ENCODE measurements around the gene METTL2B. TPM values are rescaled to one million over a fixed set of nuclear protein-coding genes. Genes with fewer than 3 reads are reported as not detected.

METTL2B gene
- total and polyA plus RNA-seq, 2 of the 8 experiments (the other 6 are each of a cell fraction or from before 2014, with no cell fraction given) = 14.6 to 43.5 TPM

- Histone ChIP-seq H2BK12ac (ENCODE audit: low read depth, low read length) (0 out of 2 replicates have a peak overlapping the region, but pooled peaks have one; percentile 68), H3K18ac (ENCODE audit: extremely low read depth, low read length) (peak overlapping the region; percentile 24; the same call in 1 of the 2 replicates), H3K79me1 (ENCODE audit: low read depth, low read length) (no peaks in the 10 kb centered on the region), H4K91ac (replicated peaks; ENCODE audit: insufficient read length, low read length) (no peak overlapping the region), H2AK5ac (ENCODE audit: low read depth, low read length) (peak overlapping the region; percentile 28; the same call in 1 of the 2 replicates), H3K23me2 (ENCODE audit: low read depth, low read length) (no peaks in the 10 kb centered on the region), H3K27ac (ENCODE audit: low read depth, low read length) (no peak overlapping the region), H3K9me3 (ENCODE audit: insufficient read depth in 2 of 2, low read depth in 1 of 2, low read length in 1 of 2) (no peaks in the 10 kb centered on the region), H3K79me2 (ENCODE audit: control insufficient read depth in 1 of 2, insufficient read depth in 2 of 2, low read length in 2 of 2) (no peaks in the 10 kb centered on the region), H2BK15ac (ENCODE audit: low read length) (no peak overlapping the region), H3K56ac (replicated peaks; ENCODE audit: insufficient read length, low read depth, low read length) (no peak overlapping the region), H2BK120ac (replicated peaks; ENCODE audit: low read depth, low read length) (no peak overlapping the region), H3K14ac (ENCODE audit: insufficient read length) (no peak overlapping the region), H2BK20ac (ENCODE audit: low read length) (no peak overlapping the region), H3K4ac (replicated peaks; ENCODE audit: insufficient read length, low read depth, low read length) (no peak overlapping the region), H3K23ac (ENCODE audit: insufficient read length) (no peak overlapping the region), H3K36me3 (ENCODE audit: control insufficient read depth in 2 of 4, insufficient read depth in 4 of 4, low read length in 3 of 4) (no peaks in the 10 kb centered on the region), H4K8ac (ENCODE audit: extremely low read depth, insufficient read depth, low read length) (no peak overlapping the region), H2AFZ (ENCODE audit: low read length) (no peak overlapping the region), H4K5ac (ENCODE audit: insufficient read length, low read depth, low read length) (no peak overlapping the region), H3K4me3 (ENCODE audit: extremely low read depth in 1 of 4, insufficient read depth in 2 of 4, low read depth in 3 of 4, low read length in 4 of 4) (no peak overlapping the region), H2BK5ac (ENCODE audit: low read depth, low read length) (no peak overlapping the region), H3K4me1 (replicated peaks in 1 of 4; ENCODE audit: control insufficient read depth in 3 of 4, insufficient read depth in 4 of 4, low read length in 3 of 4) (peaks cover 2 to 9% (median 6%) of the 10 kb centered on the region in 4 experiments; a peak in 4 of 7 replicates), H3K4me2 (ENCODE audit: insufficient read depth in 1 of 2, low read depth in 2 of 2, low read length in 2 of 2) (no peak overlapping the region), H3K9ac (replicated peaks in 1 of 4; ENCODE audit: extremely low read depth in 1 of 4, low read depth in 3 of 4, low read length in 3 of 4) (no peak overlapping the region), H4K20me1 (replicated peaks in 1 of 2; ENCODE audit: control insufficient read depth in 1 of 2, insufficient read depth in 2 of 2, low read length in 2 of 2) (no peaks in the 10 kb centered on the region), H3K27me3 (replicated peaks in 1 of 4; ENCODE audit: control insufficient read depth in 3 of 4, extremely low read depth in 1 of 4, insufficient read depth in 3 of 4, low read length in 3 of 4) (no peaks in the 10 kb centered on the region)
- CTCF ChIA-PET (ENCODE audit: partially characterized antibody) = interaction anchor here (0.6 to 25.2 kb wide), 8 partner anchors 13 to 493 kb away, joined by 3 to 477 read pairs (median 110); partner anchors contain the start of genes IMPDH1 and METTL2B
- FAIRE-seq (no peak), DNase-seq (ENCODE audit: low read depth in 1 of 2, low spot score in 2 of 2) (no peak)
- 84% methylated on average over 3 of the region's 3 CpGs; no CpG with 5 or more reads in 1 of the 2 experiments for WGBS, 2 experiments (ENCODE audit: extremely low coverage in 1 of 2, insufficient coverage in 1 of 2, insufficient read length in 1 of 2, insufficient replicate concordance in 2 of 2, low coverage in 1 of 2, low lambda C conversion rate in 2 of 2, missing lambda C conversion rate in 1 of 2)
- TF ChIP-seq TEAD4 (IDR thresholded peaks at IDR 0.05; ENCODE audit: low read depth, low read length) = no peak
- TF ChIP-seq CREB1 (IDR thresholded peaks at IDR 0.05) = no peak
- TF ChIP-seq JUN (IDR thresholded peaks at IDR 0.05; ENCODE audit: low read depth, low read length) = no peak
- TF ChIP-seq CHD1 (IDR thresholded peaks at IDR 0.05; ENCODE audit: low read depth, low read length) = no peak
- no peak for TF ChIP-seq USF2 (IDR thresholded peaks at IDR 0.05; ENCODE audit: low read length)
- TF ChIP-seq ASH2L (IDR thresholded peaks at IDR 0.05; ENCODE audit: low read length) = no peak
- 0 out of 4 replicates have a peak, but pooled peaks of 1 of the 3 experiments have one; percentile 12 for TF ChIP-seq CTCF (IDR thresholded peaks at IDR 0.05; ENCODE audit: control extremely low read depth in 1 of 3, insufficient read depth in 1 of 3, low read depth in 1 of 3, low read length in 3 of 3)
- no peak for TF ChIP-seq EP300 (IDR thresholded peaks at IDR 0.05; ENCODE audit: borderline replicate concordance in 1 of 2, low read depth in 2 of 2, low read length in 2 of 2)
- POLR2A ChIA-PET (ENCODE audit: partially characterized antibody) = interaction anchor here (1.6 to 3.8 kb wide), 3 partner anchors 14 to 29 kb away, joined by 3 to 15 read pairs (median 3); partner anchors contain the start of gene HILPDA
Measured at GRCh38 chr7:128430207-128430606, 46.3 kb upstream of the METTL2B start.
